ENCODE results near the gene KCNAB2.

Gene KCNAB2

DNA sequence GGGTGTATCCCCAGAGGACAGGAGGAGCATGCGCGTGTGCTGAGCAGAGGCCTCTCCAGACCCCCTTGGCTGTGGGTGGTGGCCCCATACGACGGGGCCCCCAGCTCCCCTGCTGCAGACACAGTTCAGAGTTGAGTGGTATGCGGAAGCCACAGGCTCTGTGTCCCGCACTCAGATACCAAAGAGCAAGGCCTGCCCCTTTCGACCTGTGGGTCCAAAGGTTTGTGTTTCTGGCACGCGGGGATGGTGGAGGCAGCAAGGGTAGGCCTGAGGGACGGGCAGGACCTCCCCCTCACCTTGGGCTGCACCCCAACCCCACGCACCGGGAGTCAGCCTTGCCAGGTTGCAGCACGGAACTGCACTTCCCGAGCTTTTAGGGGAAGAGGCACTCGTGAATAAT is at the start of gene KCNAB2:
Gene KCNAB2, plus strand, starts transcription at position 328 of the 400 bp plus-strand sequence. CDS start 5,649 bp downstream, outside the sequence.
- no peak for DNase-seq

DNA sequence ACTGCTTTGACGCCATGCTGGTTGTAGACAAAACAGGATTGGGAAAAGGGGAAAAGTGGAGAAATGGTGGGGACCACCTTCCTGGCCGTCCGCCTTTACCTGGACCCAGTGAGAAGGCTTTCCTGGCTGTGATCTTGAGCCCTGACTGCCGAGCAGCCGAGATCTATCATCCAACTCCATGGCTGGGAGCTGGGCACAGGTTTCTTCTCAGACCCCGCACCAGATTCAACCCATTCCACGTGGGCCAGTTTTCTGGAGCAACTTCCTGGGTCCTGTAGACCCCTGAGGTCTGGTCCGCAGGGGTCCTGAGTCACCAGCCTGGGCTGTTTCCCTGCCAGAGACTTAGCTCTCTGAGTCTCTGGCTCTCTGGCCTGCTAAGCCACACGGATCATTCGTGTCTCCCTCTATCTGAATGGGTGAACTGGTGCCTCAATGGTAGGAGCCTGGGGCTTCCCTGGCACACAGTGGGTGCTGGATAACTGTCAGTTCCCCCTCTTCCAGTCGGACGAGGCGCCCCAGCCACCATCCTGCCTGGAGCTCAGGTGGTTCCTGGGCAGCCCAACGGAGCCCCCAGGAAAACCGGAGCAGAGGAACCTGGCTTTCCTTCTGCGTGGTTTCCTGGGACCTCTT is 48.9 kb upstream of the KCNAB2 start:
- no peak for DNase-seq

DNA sequence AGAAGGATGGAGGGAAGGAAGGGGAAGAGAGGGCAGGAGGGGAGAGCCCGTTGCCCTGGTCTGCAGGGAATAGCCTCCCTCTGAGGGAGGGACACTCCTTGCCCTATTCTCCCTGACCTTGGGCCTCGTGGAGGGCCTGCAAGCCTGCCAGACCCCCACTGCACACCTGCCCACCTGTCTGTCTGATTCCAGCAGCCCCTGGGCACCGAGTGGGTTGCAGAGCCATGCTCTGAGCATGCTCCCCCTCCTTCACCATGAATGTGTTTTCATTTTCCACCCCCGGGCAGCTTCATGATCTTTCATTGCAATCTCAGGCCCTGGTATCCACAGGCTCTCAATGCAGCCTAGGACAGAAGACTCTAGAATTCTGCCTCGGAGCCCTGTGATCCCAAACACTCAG is 48.4 kb upstream of the KCNAB2 start:
- no peak for DNase-seq

DNA sequence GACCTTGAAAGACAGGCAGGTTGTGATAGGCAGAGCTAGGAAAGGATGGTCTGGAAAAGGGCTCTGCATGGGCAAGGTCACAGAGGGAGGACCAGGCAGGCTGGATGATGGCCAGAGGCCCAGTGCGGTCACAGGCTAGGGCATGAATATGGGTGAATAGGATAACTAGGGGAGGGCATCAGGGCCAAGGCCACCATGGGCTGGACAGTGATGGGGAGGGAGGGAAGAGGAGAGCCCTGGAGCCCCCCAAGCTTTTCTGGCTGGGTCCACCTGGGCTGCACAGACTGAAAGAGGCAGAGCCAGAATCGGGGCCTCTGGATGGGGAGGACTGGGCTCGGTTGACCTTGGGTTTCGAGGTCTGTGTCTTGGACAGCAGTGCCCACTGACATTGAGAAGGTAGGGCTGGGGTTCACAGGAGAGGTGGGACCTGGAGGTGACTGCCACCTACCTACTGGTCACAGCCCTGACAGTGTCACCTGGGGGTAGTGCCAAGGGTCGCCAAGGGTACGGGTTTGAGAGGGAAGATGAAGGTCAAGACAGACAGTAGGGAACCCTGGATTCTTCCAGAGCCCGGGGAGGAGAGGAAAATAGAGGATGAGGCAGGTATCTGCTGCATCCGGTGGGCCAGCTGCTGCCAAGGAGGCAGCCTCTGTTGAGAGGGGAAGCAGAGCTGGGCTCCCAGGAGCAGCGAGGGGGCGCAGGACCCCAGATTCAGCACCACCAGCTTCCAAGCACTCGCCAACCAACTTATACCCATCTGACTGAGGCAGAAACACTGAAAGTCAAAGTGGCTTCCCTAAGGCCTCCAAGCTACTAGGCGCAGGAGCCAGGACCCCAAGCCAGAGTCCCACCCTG is 47.4 kb upstream of the KCNAB2 start:
- no peak for DNase-seq

DNA sequence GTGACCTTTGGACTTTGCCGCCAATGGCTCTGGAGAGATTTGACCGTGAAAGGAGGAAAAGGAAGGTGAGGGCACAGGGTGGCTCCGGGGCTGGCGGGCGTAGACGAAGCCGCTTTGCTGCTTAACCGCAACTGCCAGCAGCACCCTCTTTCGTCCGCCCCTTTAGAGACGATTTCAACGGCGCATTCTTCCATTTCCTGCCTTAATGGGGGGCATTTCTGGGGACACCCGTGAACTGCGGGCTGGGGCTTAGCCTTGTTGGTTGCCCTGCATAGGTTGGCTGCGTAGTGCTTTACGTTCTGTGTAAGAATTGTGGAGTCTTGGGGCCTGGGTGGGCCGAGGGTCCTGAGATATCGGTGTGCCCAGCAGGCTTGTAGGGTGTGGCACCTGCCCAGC is 46.8 kb upstream of the KCNAB2 start:
- no peak for DNase-seq

DNA sequence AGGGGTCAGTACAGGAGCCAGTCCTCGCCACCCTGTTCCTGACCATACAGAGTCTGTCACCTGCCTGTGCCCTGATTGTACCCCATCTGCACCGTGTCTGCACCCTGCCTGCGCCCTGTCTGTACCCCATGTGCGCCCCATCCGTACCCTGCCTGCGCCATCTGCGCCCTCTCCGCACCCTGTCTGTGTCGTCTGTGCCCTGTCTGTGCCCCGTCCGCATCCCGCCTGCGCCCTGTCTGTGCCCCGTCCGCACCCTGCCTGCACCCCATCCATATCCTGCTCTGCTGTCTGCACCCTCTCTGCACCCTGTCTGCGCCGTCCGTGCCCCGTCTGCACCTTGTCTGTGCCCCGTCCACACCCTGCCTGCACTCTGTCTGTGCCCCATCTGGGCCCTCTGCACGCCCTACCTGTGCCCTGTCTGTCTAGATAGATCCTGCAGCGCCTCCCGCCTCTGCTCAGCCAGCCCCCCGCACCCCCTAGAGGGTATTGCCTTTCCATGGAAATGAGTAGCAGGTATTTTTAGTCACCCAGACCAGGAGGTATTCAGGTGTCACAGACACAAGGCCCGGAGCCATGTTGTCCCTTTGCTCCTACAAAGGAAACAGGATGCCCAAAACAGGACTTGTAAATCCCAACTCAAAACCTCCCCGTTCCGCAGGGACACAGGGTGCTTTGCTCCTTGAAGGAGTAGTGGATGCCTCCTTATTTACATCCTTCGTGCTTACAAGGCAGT is 45.8 kb upstream of the KCNAB2 start:
- DNase-seq, result no peak

DNA sequence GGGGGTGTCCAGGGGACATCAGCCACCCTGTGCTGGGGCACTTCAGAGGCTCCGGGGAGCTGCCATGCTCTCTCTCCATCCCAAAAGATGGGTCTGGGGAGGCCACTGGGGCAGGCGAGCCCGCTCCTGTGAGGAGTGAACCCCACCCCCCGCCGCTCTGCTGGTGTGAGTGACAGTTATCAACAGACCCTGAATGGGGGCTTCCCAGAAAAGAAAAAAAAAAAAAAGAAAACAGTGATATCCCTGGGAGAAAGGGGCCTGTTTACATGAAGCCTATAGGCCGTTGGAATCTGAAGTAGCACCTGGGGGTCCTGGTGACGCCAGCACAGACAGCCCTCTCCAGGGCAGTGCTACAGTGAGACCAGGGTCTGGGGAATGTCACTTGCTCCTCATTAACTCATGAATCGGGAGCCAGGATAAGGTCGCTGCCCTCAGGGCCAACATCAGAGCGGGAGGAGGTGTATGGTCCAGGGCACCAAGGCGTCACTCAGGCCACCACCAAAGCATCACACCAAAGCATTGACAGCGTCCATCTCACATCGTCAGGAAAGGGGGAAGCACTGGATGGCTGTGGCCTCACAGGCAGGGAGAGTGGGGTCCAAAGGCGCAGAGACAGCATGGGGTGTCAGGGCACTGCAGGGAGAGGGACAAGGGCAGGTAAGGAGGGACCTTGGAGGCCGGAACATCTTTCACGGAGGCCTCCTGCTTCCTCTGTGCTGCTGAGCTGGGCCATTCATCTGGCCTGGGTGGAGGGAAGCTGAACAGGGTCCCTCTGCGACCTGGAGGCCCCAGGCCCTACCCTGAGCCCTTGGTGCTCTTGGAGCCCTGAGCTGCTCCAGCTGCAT is 45.0 kb upstream of the KCNAB2 start:
- no peak for DNase-seq

DNA sequence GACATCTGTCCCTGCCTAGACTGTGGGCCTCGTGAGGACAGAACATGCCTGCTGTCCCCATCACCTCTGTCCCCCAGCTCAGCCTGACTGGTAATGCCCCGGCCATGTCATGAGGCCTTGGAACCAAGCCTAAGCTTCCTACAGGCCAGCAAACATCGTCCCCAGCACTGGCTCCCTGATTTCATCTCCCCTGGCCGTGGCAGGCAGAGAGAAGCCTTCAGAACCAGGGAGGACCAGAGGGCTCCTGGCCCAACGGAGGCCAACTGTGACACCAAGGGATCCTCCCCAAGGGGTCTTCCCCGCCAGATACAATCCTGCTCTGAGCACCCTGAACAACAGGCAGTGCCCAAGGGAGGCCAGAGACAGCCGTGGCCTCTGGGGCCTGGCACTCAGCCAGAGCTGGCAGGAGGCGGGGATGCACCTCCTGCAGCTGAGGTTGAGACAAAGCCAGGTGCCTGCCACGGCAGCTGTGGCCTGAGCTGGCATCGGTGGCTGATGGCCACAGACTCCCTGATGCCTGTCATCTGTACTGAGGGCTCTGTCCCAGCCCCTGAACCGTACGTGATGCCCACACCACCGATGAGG is 43.6 kb upstream of the KCNAB2 start:
- no peak for DNase-seq

DNA sequence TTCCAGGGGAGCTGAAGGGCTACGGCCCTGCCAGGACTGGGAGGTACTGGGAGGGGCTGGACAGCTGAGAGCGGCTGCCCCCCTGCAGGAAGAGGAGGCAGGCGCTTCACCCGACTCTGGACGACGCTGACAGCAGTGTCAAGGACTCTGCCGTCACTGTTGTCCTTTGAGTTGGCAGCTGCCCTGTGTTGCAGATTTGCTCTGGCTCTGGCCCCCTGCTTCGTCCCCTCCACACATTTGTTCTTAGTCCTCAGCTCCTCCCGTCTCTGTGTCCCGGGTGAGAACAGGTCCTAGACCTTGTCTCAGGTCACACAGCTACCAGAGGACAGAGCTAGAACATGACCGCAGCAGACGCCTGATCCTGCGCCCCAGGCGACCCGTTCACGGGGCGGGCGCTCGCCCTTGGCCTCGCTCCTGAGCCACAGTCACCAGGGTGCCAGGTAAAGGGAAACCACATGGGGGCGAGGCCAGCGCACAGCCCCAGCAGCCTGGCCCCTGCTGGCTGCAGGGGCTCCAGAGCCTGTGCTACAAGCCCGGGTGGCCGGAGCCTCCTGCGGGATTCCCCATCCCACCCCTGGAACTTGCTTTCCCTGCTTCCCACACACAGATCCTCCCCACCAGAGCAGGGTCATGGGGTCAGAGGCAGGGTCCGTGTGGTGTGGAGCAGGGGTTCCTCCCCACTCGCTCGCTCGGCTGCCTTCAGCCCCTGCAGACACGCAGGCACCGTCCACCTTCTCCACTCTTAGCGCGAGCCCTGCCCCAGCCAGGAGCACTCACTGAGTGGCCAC is 42.8 kb upstream of the KCNAB2 start:
- no peak for DNase-seq

DNA sequence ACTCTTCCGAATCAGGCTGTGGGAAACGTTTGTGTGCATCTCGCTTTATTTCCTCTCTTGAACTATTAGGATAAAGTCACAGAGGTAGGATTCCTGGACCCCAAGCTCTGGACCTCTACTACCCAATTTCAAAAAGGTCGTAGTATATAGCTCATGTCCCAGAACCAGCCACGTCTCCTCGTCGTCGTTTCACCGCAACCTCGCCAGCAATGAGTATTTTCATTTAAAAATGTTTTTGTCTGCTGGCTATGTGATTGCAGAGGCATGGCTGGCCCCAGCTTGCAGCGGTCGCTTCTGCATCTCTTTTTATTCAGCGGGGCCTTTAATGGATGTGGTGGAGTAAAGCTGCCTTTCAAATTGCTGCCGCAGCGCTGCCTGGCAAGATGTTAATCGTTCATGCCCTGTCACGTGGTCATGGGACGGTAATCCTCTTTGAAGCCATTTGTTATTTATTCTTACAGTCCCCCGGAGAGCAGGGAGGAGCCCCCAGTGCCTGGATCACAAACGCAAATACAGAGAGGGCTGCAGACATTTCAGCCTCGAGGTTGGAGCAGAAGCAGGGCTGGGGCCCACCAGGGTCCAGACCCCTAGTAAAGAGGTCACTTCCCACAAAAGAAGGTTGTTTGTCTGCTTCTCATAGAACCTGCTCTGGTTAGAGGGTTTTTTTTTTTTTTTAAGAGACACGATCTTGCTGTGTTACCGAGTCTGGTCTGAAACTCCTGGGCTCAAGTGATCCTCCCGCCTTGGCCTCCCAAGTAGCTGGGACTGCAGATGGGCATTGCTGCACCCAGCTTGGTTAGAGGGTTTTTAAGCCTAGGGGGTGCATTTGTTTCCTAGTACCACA is 41.9 kb upstream of the KCNAB2 start:
- no peak for DNase-seq

DNA sequence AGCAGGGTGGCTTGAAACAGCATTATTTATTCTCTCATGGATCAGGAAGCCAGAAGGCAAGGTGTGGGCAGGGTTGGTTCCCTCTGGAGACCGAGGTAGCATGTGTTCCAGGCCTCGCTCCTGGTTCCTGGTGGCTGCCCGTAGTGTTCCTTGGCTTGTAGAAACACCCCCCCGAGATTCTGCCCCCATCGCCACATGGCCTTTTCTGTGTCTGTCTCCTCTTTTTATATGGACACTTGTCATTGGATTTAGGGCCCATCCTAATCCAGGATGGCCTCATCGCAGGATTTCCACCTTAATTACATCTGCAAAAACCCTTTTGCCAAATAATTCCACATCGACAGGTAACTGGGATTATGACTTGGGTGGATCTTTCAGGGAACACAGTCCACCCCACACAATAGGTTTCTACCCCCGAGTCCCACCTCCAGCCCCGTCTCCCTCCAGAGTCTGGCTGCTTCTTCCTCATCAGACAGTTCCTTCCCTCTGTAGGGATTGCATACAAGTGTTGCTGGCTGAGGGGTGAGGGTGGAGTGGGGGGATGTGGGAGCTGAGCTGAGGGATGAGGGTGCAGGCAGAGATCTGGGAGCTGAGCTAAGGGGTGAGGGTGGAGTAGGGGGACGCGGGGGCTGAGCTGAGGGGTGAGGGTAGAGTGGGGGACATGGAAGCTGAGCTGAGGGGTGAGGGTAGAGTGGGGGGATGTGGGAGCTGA is 41.1 kb upstream of the KCNAB2 start:
- DNase-seq, result no peak

DNA sequence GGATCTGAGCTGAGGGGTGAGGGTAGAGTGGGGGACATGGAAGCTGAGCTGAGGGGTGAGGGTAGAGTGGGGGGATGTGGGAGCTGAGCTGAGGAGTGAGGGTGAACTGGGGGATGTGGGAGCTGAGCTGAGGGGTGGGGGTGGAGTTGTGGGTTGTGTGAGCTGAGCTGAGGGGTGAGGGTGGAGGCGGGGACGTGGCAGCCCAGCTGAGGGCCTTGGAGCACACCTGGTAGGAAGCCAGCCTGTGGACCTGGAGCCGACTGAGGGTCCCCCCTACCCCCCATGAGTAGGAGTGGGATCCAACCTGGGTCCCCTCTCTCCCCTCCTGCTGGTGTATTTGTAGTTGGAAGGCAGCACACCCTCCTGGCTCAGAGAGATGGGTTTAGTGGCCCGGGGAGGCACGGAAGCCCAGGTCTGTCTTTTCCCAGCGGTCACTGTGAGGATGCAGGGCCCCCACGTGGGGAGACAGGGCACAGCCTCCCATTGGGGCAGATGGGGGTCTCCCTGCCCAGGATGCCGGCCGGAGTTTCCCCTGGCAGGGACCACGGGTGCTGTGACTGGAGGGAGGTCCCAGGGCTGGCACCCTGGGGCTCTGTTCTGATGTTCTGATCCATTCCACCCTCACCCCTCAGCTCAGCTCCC is 40.3 kb upstream of the KCNAB2 start:
- DNase-seq, result no peak

DNA sequence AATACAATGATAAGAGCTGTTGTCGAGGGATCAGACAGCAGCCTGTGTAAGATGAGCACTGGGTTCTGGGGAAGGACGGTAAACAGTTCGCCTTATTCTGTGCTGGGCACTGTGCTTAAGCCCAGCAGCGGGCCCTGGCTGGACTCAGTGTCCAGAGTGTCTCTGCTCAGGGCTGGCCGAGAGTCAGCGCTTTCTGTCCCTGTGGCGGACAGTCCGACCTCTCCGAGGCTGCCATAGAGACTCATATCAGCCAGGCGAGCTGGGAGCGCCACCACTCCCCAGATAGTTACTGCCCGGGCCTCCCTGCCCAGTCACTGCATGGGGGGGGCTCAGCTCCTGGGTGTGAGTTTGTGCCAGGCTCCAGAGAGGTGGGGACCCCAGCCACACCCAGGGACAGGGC is 38.8 kb upstream of the KCNAB2 start:
- no peak for DNase-seq

DNA sequence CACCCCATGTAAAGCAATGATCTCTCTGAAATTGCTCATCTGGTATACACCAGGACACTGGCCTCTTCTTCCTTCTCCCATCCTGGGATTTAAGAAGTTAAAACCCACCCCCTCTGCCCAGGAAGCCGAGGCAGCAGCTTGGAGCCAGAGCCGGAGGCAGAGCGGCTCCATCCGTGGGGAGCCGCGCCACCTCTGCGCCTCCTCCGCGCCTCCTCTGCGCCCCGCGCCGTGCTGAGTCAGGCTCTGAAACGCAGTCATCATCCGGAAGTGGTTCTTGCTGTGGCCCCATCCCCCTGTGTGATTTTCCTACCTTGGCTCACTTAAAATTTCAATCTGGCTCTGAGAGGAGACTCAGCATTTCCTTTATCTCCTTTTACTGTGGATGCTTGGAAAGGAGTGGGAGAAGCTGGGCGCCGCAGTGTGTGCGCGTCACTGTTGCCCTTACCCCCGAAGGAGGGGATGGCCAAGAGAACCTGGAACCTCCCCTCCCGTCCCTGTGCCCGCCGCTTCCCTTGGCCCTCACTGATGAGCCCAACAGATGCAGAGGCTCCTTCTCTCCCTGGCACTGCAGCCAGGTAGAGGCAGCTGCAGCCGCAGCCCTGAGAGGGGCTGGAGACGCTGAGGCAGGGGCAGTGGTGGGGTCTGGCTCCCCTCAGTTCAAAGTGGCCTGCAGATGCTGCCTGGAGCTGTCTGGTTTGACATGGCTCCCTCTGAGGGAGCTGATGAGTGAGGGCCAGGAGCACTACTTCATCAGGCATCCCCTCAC is 38.2 kb upstream of the KCNAB2 start:
- DNase-seq, result no peak

DNA sequence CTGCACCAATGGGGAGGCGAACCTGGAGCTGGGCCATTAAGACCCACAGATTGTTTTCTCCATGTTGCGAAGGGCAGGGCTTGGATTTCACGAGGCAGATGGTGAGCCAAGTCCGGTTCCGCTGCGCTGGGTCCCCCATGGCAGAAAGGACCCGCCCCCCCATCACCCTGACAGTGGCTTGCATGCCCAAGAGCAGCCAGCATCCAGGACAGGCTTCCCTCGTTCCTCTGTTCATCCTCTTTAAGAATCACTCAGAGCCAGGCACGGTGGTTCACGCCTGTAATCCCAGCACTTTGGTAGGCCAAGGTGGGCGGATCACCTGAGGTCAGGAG is 37.6 kb upstream of the KCNAB2 start:
- no peak for DNase-seq

DNA sequence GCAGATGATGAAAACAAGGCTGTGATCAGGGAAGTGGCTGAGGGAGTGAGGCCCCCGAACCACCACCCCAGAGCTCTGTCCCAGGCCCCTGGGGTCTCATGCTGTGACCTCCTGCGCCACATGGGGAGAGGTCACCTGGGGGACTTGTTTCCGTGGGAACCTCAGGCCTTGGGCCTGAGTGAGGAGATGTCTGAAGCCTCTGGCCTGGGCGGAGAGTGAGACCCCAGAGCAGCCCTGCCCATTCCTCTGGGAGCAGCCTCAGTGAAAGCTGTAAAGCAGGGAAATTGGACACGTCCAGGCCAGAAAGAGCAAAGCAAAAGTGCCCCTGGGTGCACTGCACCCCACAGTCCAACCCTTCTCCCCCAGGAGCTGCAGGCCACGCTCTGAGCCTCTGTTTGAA is 37.0 kb upstream of the KCNAB2 start:
- DNase-seq, result no peak

DNA sequence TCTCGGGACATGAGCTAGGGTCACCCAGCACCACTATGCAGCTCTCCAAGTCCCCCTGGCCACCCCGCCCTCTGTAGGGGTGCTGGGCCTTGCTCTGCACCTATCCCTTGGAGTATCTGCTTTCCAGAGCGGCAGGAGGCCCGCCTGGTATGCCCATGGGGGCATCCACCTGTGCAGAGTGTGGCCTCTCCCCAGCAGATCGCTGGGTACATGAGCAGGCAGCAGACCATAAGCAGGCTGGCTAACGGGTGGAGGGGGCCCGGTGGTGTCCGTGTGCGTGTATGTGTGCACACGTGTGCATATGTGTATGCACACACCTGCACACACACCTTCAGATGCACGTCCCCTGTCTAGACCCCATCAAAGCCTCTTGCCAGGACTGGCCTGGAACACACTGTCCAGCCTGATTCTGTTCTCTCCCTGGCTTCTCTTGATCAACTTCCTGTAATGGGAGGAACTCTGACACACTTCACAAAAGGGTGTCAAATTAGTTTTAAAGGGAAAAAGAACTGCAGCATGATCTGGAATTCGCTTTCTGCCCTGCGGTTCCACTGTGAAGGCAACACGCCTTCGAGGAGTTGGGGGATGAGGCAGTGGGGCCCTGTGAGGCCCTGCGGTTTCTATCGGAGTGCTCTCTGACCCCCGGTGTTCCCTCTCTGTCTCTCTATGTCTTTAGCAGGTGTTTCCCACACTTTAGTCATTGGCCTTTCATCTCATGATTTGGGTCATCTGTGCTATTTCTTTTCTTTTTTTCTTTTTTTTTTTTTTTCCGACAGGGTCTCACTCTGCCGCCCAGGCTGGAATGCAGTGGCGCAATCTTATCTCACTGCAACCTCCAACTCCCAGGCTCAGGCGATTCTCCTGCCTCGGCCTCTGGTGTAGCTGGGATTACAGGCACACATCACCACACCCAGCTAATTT is 36.3 kb upstream of the KCNAB2 start:
- no peak for DNase-seq

DNA sequence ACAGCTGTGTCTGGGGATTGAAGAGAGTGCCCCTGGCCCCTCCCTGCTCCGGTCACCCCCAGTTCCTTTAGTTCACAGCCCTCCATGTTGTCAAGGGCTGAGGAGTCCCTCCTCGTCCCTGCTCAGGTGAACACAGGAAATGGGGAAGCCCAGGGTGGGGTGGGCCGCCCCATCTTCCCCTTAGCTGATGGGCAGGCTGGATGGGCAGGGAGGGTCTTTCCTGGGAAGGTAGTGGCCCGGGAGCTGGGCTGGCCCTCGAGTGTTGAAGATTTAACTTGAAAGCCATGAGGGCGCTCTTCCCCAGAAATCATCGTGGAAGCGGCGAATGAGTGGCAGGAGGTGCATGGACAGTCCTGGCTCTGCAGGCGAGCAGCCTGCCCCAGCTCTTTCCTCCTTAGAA is 35.1 kb upstream of the KCNAB2 start:
- no peak for DNase-seq

Data from hematopoietic multipotent progenitor cell treated with erythropoietin and hydrocortisone succinate and interleukin-3 and kit ligand, for 4 days (in vitro differentiated cells).